Osteoblast (primary cell): Measurements from ENCODE around the gene MGST2. TPM values are rescaled to one million over a fixed set of nuclear protein-coding genes. Genes with fewer than 3 reads are reported as not detected.

Source experiments
- DNase-seq: peaks from one replicate; pipeline ENCODE4 v3.0.0; 2011; ENCODE audit warnings: low spot score, mixed read lengths; ENCODE audit not compliant: insufficient read length; ENCODE audit errors: missing footprints
- H2AFZ ChIP-seq: 2 replicates; pipeline ENCODE4 v1.6.0; 2011; ENCODE audit warnings: mild to moderate bottlenecking, low read length
- H3K27ac ChIP-seq: 2 replicates; pipeline ENCODE4 v1.5.1; 2011; ENCODE audit warnings: mild to moderate bottlenecking, low read depth, low read length, moderate library complexity
- H3K27me3 ChIP-seq: 2 replicates; pipeline ENCODE4 v1.6.0; 2012; ENCODE audit warnings: mild to moderate bottlenecking, control low read depth, inconsistent platforms, low read length, moderate library complexity; ENCODE audit not compliant: insufficient read depth
- H3K36me3 ChIP-seq: 2 replicates; pipeline ENCODE4 v1.5.1; 2011; ENCODE audit warnings: mild to moderate bottlenecking, low read length, control low read depth, moderate library complexity; ENCODE audit not compliant: insufficient read depth
- H3K4me1 ChIP-seq: 2 replicates; pipeline ENCODE4 v1.5.1; 2011; ENCODE audit warnings: mild to moderate bottlenecking, low read length, control low read depth, moderate library complexity; ENCODE audit not compliant: insufficient read depth
- H3K4me2 ChIP-seq: 2 replicates; pipeline ENCODE4 v1.6.0; 2011; ENCODE audit warnings: mild to moderate bottlenecking, low read length; ENCODE audit not compliant: insufficient read depth
- H3K4me3 ChIP-seq: fragments of 200-600 bp; sonication (generic); 3 replicates; pipeline ENCODE4 v1.5.1; 2012; ENCODE audit warnings: mild to moderate bottlenecking, low read length, inconsistent platforms; ENCODE audit not compliant: insufficient read depth
- H3K79me2 ChIP-seq: 2 replicates; pipeline ENCODE4 v1.6.0; 2012; ENCODE audit warnings: mild to moderate bottlenecking, low read length, control low read depth, inconsistent platforms; ENCODE audit not compliant: insufficient read depth
- H3K9me3 ChIP-seq: 2 replicates; pipeline ENCODE4 v1.5.1; 2011; ENCODE audit warnings: low read depth, low read length, control low read depth
- H4K20me1 ChIP-seq: 2 replicates; pipeline ENCODE4 v1.6.0; 2012; ENCODE audit warnings: mild to moderate bottlenecking, low read length, control low read depth; ENCODE audit not compliant: insufficient read depth
- CTCF ChIP-seq: IDR thresholded peaks from 2 replicates; pipeline ENCODE4 v1.5.1; 2011; ENCODE audit warnings: mild to moderate bottlenecking, low read depth, low read length, moderate library complexity; ENCODE audit errors: extremely low read depth
- total RNA-seq: library from RNA; depleted of rRNA; stranded (reverse); fragments of >200 nt; gene quantifications from 2 replicates; pipeline ENCODE4 v1.2.3, GENCODE V29; 2012

MGST2 gene
- total RNA-seq, 1 donor, result 6.2 TPM

- Histone ChIP-seq H2AFZ (no peak overlapping the region), H3K4me3 (no peak overlapping the region), H3K36me3 (no peaks in the 10 kb centered on the region), H3K79me2 (no peaks in the 10 kb centered on the region), H3K27ac (no peak overlapping the region), H3K4me1 (peaks cover 12% of the 10 kb centered on the region), H3K9me3 (no peaks in the 10 kb centered on the region), H4K20me1 (no peaks in the 10 kb centered on the region), H3K27me3 (peaks cover 23% of the 10 kb centered on the region), H3K4me2 (no peak overlapping the region)
- TF ChIP-seq CTCF, result no peak
- no peak for DNase-seq
Observed at GRCh38 chr4:139654516-139654915, 11.1 kb upstream of the MGST2 start.

DNA sequence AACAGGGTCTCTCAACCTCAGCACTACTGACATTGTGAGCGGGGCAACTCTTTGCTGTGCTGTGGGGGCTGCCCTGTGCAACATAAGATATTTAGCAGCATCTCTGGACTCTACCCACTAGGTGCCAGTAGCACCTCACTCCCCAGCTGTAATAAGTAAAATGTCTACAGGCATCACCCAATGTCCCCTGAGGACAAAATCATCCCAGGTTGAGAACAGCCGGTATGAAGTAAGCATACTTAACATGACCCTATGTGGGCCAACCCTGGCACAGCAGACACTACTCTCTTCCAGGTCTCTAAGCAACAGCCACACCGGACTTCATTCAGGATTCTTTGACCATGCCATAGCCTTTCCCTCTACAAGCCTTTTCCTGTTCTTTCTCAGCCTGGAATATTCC lies 10.5 kb upstream of the MGST2 start:
- no peaks in the 10 kb centered on the region for H4K20me1 ChIP-seq
- no peaks in the 10 kb centered on the region for H3K9me3 ChIP-seq
- H3K27ac ChIP-seq, result no peak overlapping the region
- peak; percentile 47 for TF ChIP-seq CTCF
- no peaks in the 10 kb centered on the region for H3K79me2 ChIP-seq
- H3K27me3 ChIP-seq, result peaks cover 23% of the 10 kb centered on the region
- H3K4me2 ChIP-seq, result no peak overlapping the region
- no peaks in the 10 kb centered on the region for H3K36me3 ChIP-seq
- no peak for DNase-seq
- H2AFZ ChIP-seq, result no peak overlapping the region
- H3K4me3 ChIP-seq, result no peak overlapping the region
- peaks cover 12% of the 10 kb centered on the region for H3K4me1 ChIP-seq

GRCh38 chr4:139656614-139657486 lies 8.8 kb upstream of the MGST2 start:
- TF ChIP-seq CTCF, result peak; percentile 96

GRCh38 chr4:139658185-139658584 lies 7.4 kb upstream of the MGST2 start:
- Histone ChIP-seq H3K4me2 (peak overlapping the region; percentile 68), H3K27ac (no peak overlapping the region)
- no peak for DNase-seq

More at GRCh38 chr4:139656614-139657486, 8.8 kb upstream of the MGST2 start:
- peak overlapping the region; percentile 29 for H3K4me3 ChIP-seq
- no peaks in the 10 kb centered on the region for H3K79me2 ChIP-seq
- H3K4me2 ChIP-seq, result peak overlapping the region; percentile 68
- no peak overlapping the region for H3K27ac ChIP-seq
- peaks cover 23% of the 10 kb centered on the region for H3K27me3 ChIP-seq
- DNase-seq, result peak; percentile 88
- H3K36me3 ChIP-seq, result no peaks in the 10 kb centered on the region
- H4K20me1 ChIP-seq, result no peaks in the 10 kb centered on the region
- H2AFZ ChIP-seq, result no peak overlapping the region
- H3K4me1 ChIP-seq, result peaks cover 12% of the 10 kb centered on the region
- no peaks in the 10 kb centered on the region for H3K9me3 ChIP-seq

More at GRCh38 chr4:139658185-139658584, 7.4 kb upstream of the MGST2 start:
- Histone ChIP-seq H3K4me3 (no peak overlapping the region), H2AFZ (peak overlapping the region; percentile 40), H3K27me3 (peaks cover 21% of the 10 kb centered on the region), H3K4me1 (peaks cover 12% of the 10 kb centered on the region), H4K20me1 (no peaks in the 10 kb centered on the region), H3K36me3 (no peaks in the 10 kb centered on the region), H3K9me3 (no peaks in the 10 kb centered on the region), H3K79me2 (no peaks in the 10 kb centered on the region)
- TF ChIP-seq CTCF, result no peak
